GM23248 (cell line): Measurements from ENCODE around the gene ANKRD11. TPM values are rescaled to one million over a fixed set of nuclear protein-coding genes. Genes with fewer than 3 reads are reported as not detected.

Experiments
- DNase-seq: peaks from one replicate; pipeline ENCODE4 v3.0.0-alpha.2; 2015
- H2AFZ ChIP-seq: fragments of 200-600 bp; sonication (generic); 2 replicates; pipeline ENCODE4 v1.6.1; 2016; ENCODE audit warnings: antibody characterized with exemption
- H3F3A ChIP-seq: fragments of 200-600 bp; sonication (generic); 2 replicates; pipeline ENCODE4 v1.6.1; 2016; ENCODE audit warnings: mild to moderate bottlenecking, antibody characterized with exemption, mixed run types; ENCODE audit not compliant: insufficient read depth
- H3K27ac ChIP-seq: fragments of 200-600 bp; sonication (generic); 2 replicates; pipeline ENCODE4 v1.5.1; 2016; ENCODE audit warnings: mild to moderate bottlenecking
- H3K27me3 ChIP-seq: fragments of 200-600 bp; sonication (generic); replicated peaks from 2 replicates; pipeline ENCODE4 v1.6.1; 2016; ENCODE audit warnings: mild to moderate bottlenecking; ENCODE audit not compliant: insufficient read depth
- H3K36me3 ChIP-seq: fragments of 200-600 bp; sonication (generic); 2 replicates; pipeline ENCODE4 v1.6.1; 2016; ENCODE audit warnings: low read depth, mild to moderate bottlenecking
- H3K4me1 ChIP-seq: fragments of 200-600 bp; sonication (generic); 2 replicates; pipeline ENCODE4 v1.6.1; 2016; ENCODE audit warnings: mild to moderate bottlenecking; ENCODE audit not compliant: insufficient read depth
- H3K4me2 ChIP-seq: fragments of 200-600 bp; sonication (generic); one replicate; pipeline ENCODE4 v1.6.1; 2016; ENCODE audit warnings: mild to moderate bottlenecking; ENCODE audit not compliant: unreplicated experiment
- H3K4me3 ChIP-seq: fragments of 200-600 bp; sonication (generic); 2 replicates; pipeline ENCODE4 v1.5.1; 2016; ENCODE audit warnings: mild to moderate bottlenecking
- H3K79me2 ChIP-seq: fragments of 200-600 bp; sonication (generic); 2 replicates; pipeline ENCODE4 v1.6.1; 2016; ENCODE audit warnings: mild to moderate bottlenecking; ENCODE audit not compliant: insufficient read depth
- H3K9ac ChIP-seq: fragments of 200-600 bp; sonication (generic); 2 replicates; pipeline ENCODE4 v1.6.1; 2016; ENCODE audit warnings: mild to moderate bottlenecking
- H3K9me2 ChIP-seq: fragments of 200-600 bp; sonication (generic); 2 replicates; pipeline ENCODE4 v1.6.1; 2016; ENCODE audit warnings: mixed run types, mild to moderate bottlenecking, moderate library complexity; ENCODE audit not compliant: insufficient read depth
- H3K9me3 ChIP-seq: fragments of 200-600 bp; sonication (generic); one replicate; pipeline ENCODE4 v1.6.1; 2017; ENCODE audit warnings: low read depth
- H4K20me1 ChIP-seq: fragments of 200-600 bp; sonication (generic); 2 replicates; pipeline ENCODE4 v1.6.0; 2016; ENCODE audit not compliant: insufficient read depth
- EZH2 ChIP-seq: fragments of 200-600 bp; sonication (generic); IDR thresholded peaks from 2 replicates; pipeline ENCODE4 v1.6.1; 2018; ENCODE audit warnings: antibody characterized with exemption, mild to moderate bottlenecking; ENCODE audit not compliant: insufficient read depth, poor library complexity, severe bottlenecking
- EZH2phosphoT487 ChIP-seq: fragments of 200-600 bp; sonication (generic); IDR thresholded peaks from 2 replicates; pipeline ENCODE4 v1.6.1; 2018; ENCODE audit warnings: antibody characterized with exemption, moderate library complexity, mild to moderate bottlenecking, low read depth; ENCODE audit not compliant: insufficient read depth
- WGBS, 2 experiments: methylation state at CpG; one replicate each; pipeline ENCODE4 v1.1.6; 2015 to 2017; ENCODE audit warnings: low lambda C conversion rate in 2 of 2, low coverage in 1 of 2; ENCODE audit errors: missing lambda C conversion rate in 2 of 2; 5-methylcytosine and 5-hydroxymethylcytosine counted together
- in situ Hi-C: fragments of 300-500 bp; cut with MboI; formaldehyde crosslinking; loops from 2 replicates; pipeline ENCODE4 v1.15.0; 2020
- polyA plus RNA-seq: library from polyadenylated mRNA; unstranded; fragments of >200 nt; fragmentation: Nextera tagmentation; extraction: Ambion mirVana; gene quantifications from 2 replicates; pipeline ENCODE4 v1.2.1, GENCODE V29; 2016
- total RNA-seq: library from RNA; depleted of rRNA; stranded (reverse); fragments of >200 nt; shearing (Covaris generic); gene quantifications from 2 replicates; pipeline ENCODE4 v1.2.3, GENCODE V29; 2014

Gene ANKRD11
- total and polyA plus RNA-seq, 2 experiments from 2014 or later = 39.3 to 84.7 TPM

GRCh38 chr16:89355686-89356085 is 134.7 kb downstream of the ANKRD11 start:
- no peak for DNase-seq
- H3K9me2 ChIP-seq = no peaks in the 10 kb centered on the region
- no peaks in the 10 kb centered on the region for H3K4me1 ChIP-seq
- peaks cover 10% of the 10 kb centered on the region; the same call in 1 of the 2 replicates for H3K36me3 ChIP-seq
- 93 to 96% methylated on average over 16 of the region's 16 CpGs for WGBS, 2 experiments
- in situ Hi-C loops = no loop called here
- H3K27ac ChIP-seq = no peak overlapping the region
- H3K79me2 ChIP-seq = peaks cover 100% of the 10 kb centered on the region
- H3K27me3 ChIP-seq = no peaks in the 10 kb centered on the region
- TF ChIP-seq EZH2 (no peak), EZH2phosphoT487 (no peak)
- H3K4me3 ChIP-seq = no peak overlapping the region
- no peak overlapping the region for H3K9ac ChIP-seq
- no peak overlapping the region for H2AFZ ChIP-seq
- peaks cover 6% of the 10 kb centered on the region for H3F3A ChIP-seq
- H3K4me2 ChIP-seq = no peak overlapping the region
- peaks cover 60% of the 10 kb centered on the region for H4K20me1 ChIP-seq
- H3K9me3 ChIP-seq = no peaks in the 10 kb centered on the region

DNA sequence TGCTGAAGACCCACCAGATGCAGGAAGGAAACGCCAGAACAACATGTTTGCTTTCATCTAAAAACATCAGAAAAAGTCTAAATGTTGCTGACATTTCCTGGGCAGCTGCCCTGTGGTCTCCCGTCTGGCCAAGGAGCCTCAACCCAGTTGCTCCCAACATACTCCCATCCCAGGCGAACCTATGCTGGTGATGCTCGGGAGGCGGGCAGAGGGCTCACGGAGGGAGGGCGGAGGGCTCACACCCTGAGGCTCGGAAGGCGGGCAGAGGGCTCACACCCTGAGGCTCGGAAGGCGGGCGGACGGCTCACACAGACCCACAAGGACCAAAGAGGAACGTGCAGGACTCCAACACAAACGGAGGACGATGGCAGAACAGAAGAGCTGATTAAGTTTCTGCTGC is 135.4 kb downstream of the ANKRD11 start:
- TF ChIP-seq EZH2phosphoT487 (no peak), EZH2 (no peak)
- no peaks in the 10 kb centered on the region for H3K27me3 ChIP-seq
- H3K79me2 ChIP-seq = peaks cover 100% of the 10 kb centered on the region
- peaks cover 62% of the 10 kb centered on the region for H4K20me1 ChIP-seq
- peaks cover 6% of the 10 kb centered on the region; the same call in 1 of the 2 replicates for H3K36me3 ChIP-seq
- H3K9me3 ChIP-seq = no peaks in the 10 kb centered on the region
- WGBS, 2 experiments = 88 to 91% methylated on average over 16 of the region's 16 CpGs
- no peak overlapping the region for H3K27ac ChIP-seq
- no peaks in the 10 kb centered on the region; the same call in 1 of the 2 replicates for H3F3A ChIP-seq
- H3K4me3 ChIP-seq = no peak overlapping the region
- no peaks in the 10 kb centered on the region for H3K9me2 ChIP-seq
- no peak overlapping the region for H2AFZ ChIP-seq
- in situ Hi-C loops = no loop called here
- no peak overlapping the region for H3K9ac ChIP-seq
- H3K4me2 ChIP-seq = no peak overlapping the region
- no peaks in the 10 kb centered on the region for H3K4me1 ChIP-seq
- no peak for DNase-seq

GRCh38 chr16:89354325-89354724 is 136.0 kb downstream of the ANKRD11 start:
- in situ Hi-C loops = no loop called here
- H3K36me3 ChIP-seq = 0 out of 2 replicates have a peak, but pooled peaks cover 5% of the 10 kb centered on the region
- no peak overlapping the region for H3K4me2 ChIP-seq
- no peaks in the 10 kb centered on the region for H3K9me3 ChIP-seq
- H2AFZ ChIP-seq = no peak overlapping the region
- no peaks in the 10 kb centered on the region for H3K27me3 ChIP-seq
- WGBS, 2 experiments = 93 to 94% methylated on average over 6 of the region's 6 CpGs
- H3F3A ChIP-seq = no peaks in the 10 kb centered on the region; the same call in 1 of the 2 replicates
- H3K4me3 ChIP-seq = no peak overlapping the region
- no peak overlapping the region for H3K27ac ChIP-seq
- no peak for DNase-seq
- H3K9me2 ChIP-seq = no peaks in the 10 kb centered on the region
- TF ChIP-seq EZH2 (no peak), EZH2phosphoT487 (no peak)
- H4K20me1 ChIP-seq = peaks cover 59% of the 10 kb centered on the region
- no peaks in the 10 kb centered on the region for H3K4me1 ChIP-seq
- H3K9ac ChIP-seq = no peak overlapping the region
- H3K79me2 ChIP-seq = peaks cover 100% of the 10 kb centered on the region

GRCh38 chr16:89352091-89352681 is 138.2 kb downstream of the ANKRD11 start:
- Histone ChIP-seq H3K4me3 (no peak overlapping the region), H3K9me3 (no peaks in the 10 kb centered on the region), H3F3A (no peaks in the 10 kb centered on the region), H2AFZ (no peak overlapping the region), H3K9me2 (no peaks in the 10 kb centered on the region), H3K9ac (no peak overlapping the region), H3K4me2 (no peak overlapping the region), H4K20me1 (peaks cover 65% of the 10 kb centered on the region), H3K79me2 (peaks cover 100% of the 10 kb centered on the region), H3K27ac (no peak overlapping the region), H3K27me3 (no peaks in the 10 kb centered on the region), H3K36me3 (no peaks in the 10 kb centered on the region), H3K4me1 (no peaks in the 10 kb centered on the region)
- in situ Hi-C loops = no loop called here
- TF ChIP-seq EZH2 = no peak
- TF ChIP-seq EZH2phosphoT487 = no peak
- DNase-seq = no peak
- 90 to 91% methylated on average over 13 of the region's 13 CpGs for WGBS, 2 experiments

- in situ Hi-C loops = no loop called here
- TF ChIP-seq EZH2phosphoT487 (no peak), EZH2 (no peak)
- no peak overlapping the region for H3K4me3 ChIP-seq
- no peak overlapping the region for H3K9ac ChIP-seq
- no peak overlapping the region for H3K4me2 ChIP-seq
- H3K4me1 ChIP-seq = no peaks in the 10 kb centered on the region
- H3K36me3 ChIP-seq = no peaks in the 10 kb centered on the region
- H3K27ac ChIP-seq = no peak overlapping the region
- no peaks in the 10 kb centered on the region for H3K9me2 ChIP-seq
- H3K9me3 ChIP-seq = no peaks in the 10 kb centered on the region
- H3K79me2 ChIP-seq = peaks cover 100% of the 10 kb centered on the region
- H3F3A ChIP-seq = no peaks in the 10 kb centered on the region
- H2AFZ ChIP-seq = no peak overlapping the region
- WGBS, 2 experiments = 93 to 97% methylated on average over 12 of the region's 12 CpGs
- H4K20me1 ChIP-seq = peaks cover 66% of the 10 kb centered on the region
- no peak for DNase-seq
- H3K27me3 ChIP-seq = no peaks in the 10 kb centered on the region
Observed at GRCh38 chr16:89351645-89352044, 138.7 kb downstream of the ANKRD11 start.
